Measurements from ENCODE around the gene CHRNG.
"Not testable (repeated sequence)": the region's sequence is repeated elsewhere in the genome, so short reads cannot be mapped to it uniquely, and the experiment has no call there.

The CHRNG gene

GRCh38 chr2:232542715-232543467 lies 3.4 kb downstream of the CHRNG start:
- DNase-seq (ENCODE audit: insufficient read length, low spot score), result no peak
- no peak for FAIRE-seq

- DNase-seq (ENCODE audit: insufficient read length, low spot score) (no peak), FAIRE-seq (peak; percentile 48)
These were observed 4.0 kb downstream of the CHRNG start for GRCh38 chr2:232543491-232543890.

GRCh38 chr2:232543928-232544631 lies 4.6 kb downstream of the CHRNG start:
- DNase-seq (ENCODE audit: insufficient read length, low spot score), result no peak
- no peak for FAIRE-seq

GRCh38 chr2:232544674-232545073 lies 5.2 kb downstream of the CHRNG start:
- no peak for DNase-seq (ENCODE audit: insufficient read length, low spot score)
- no peak for FAIRE-seq

GRCh38 chr2:232545511-232546375 lies 6.3 kb downstream of the CHRNG start:
- DNase-seq (ENCODE audit: insufficient read length, low spot score), result no peak
- FAIRE-seq, result no peak

GRCh38 chr2:232547991-232548390 lies 8.5 kb downstream of the CHRNG start:
- no peak for FAIRE-seq
- no peak for DNase-seq (ENCODE audit: insufficient read length, low spot score)

GRCh38 chr2:232549655-232550353 lies 10.3 kb downstream of the CHRNG start:
- FAIRE-seq, result no peak
- DNase-seq (ENCODE audit: insufficient read length, low spot score), result no peak

- peak; percentile 98 for DNase-seq (ENCODE audit: insufficient read length, low spot score)
- FAIRE-seq, result peak; percentile 49
These were observed 11.1 kb downstream of the CHRNG start, which contains the start of the genes EIF4E2 and TIGD1 for GRCh38 chr2:232550354-232551249. Gene EIF4E2, plus strand, starts transcription at chr2:232550689. Its CDS starts 36 bp downstream, at chr2:232550725. Gene TIGD1, minus strand, starts transcription at chr2:232550557. Its CDS starts 675 bp downstream, at chr2:232549882.

- DNase-seq (ENCODE audit: insufficient read length, low spot score) (no peak), FAIRE-seq (no peak)
These were observed 11.8 kb downstream of the CHRNG start for GRCh38 chr2:232551250-232551638.

GRCh38 chr2:232551776-232552175 lies 12.3 kb downstream of the CHRNG start:
- FAIRE-seq (no peak), DNase-seq (ENCODE audit: insufficient read length, low spot score) (no peak)

- DNase-seq (ENCODE audit: insufficient read length, low spot score) (no peak), FAIRE-seq (no peak)
These were observed 16.9 kb downstream of the CHRNG start for GRCh38 chr2:232556426-232556825.

- no peak for FAIRE-seq
- no peak for DNase-seq (ENCODE audit: insufficient read length, low spot score)
These were observed 23.1 kb downstream of the CHRNG start for GRCh38 chr2:232562515-232563151.

- DNase-seq (ENCODE audit: insufficient read length, low spot score), result no peak
- peak; percentile 26 for FAIRE-seq
These were observed 24.1 kb downstream of the CHRNG start for GRCh38 chr2:232563580-232563979.

GRCh38 chr2:232567721-232568120 lies 28.2 kb downstream of the CHRNG start:
- DNase-seq (ENCODE audit: insufficient read length, low spot score), result no peak
- FAIRE-seq, result no peak

GRCh38 chr2:232568161-232568560 lies 28.7 kb downstream of the CHRNG start:
- no peak for DNase-seq (ENCODE audit: insufficient read length, low spot score)
- FAIRE-seq, result peak; percentile 48

- no peak for FAIRE-seq
- no peak for DNase-seq (ENCODE audit: insufficient read length, low spot score)
These were observed 30.0 kb downstream of the CHRNG start for GRCh38 chr2:232569541-232569940.

GRCh38 chr2:232570481-232570880 lies 31.0 kb downstream of the CHRNG start:
- not testable (repeated sequence) for FAIRE-seq; DNase-seq (ENCODE audit: insufficient read length, low spot score)

GRCh38 chr2:232571026-232571474 lies 31.6 kb downstream of the CHRNG start:
- DNase-seq (ENCODE audit: insufficient read length, low spot score) (no peak), FAIRE-seq (no peak)

- no peak for FAIRE-seq
- no peak for DNase-seq (ENCODE audit: insufficient read length, low spot score)
These were observed 33.5 kb downstream of the CHRNG start for GRCh38 chr2:232573042-232573441.

All from HTR-8/SVneo (cell line).